Ishikawa (cell line): ENCODE measurements around the gene RAB44.

Experiments used
- CEBPB ChIP-seq: IDR thresholded peaks from 2 replicates; pipeline ENCODE4 v1.6.1; 2012
- CREB1 ChIP-seq: IDR thresholded peaks from 2 replicates; pipeline ENCODE4 v1.6.1; 2012; ENCODE audit warnings: low read depth
- EGR1 ChIP-seq: IDR thresholded peaks from 2 replicates; pipeline ENCODE4 v1.6.1; 2012
- EP300 ChIP-seq: IDR thresholded peaks from 2 replicates; pipeline ENCODE4 v1.6.1; 2012; ENCODE audit warnings: borderline replicate concordance
- FOXM1 ChIP-seq: IDR thresholded peaks from 2 replicates; pipeline ENCODE4 v1.6.1; 2012; ENCODE audit warnings: low read depth, borderline replicate concordance
- NFIC ChIP-seq: IDR thresholded peaks from 2 replicates; pipeline ENCODE4 v1.6.1; 2012
- RAD21 ChIP-seq: IDR thresholded peaks from 2 replicates; pipeline ENCODE4 v1.6.1; 2012; ENCODE audit warnings: low read depth
- TAF1 ChIP-seq: IDR thresholded peaks from 2 replicates; pipeline ENCODE4 v1.6.1; 2012; ENCODE audit warnings: low read depth, mild to moderate bottlenecking
- TCF12 ChIP-seq: IDR thresholded peaks from 2 replicates; pipeline ENCODE4 v1.6.1; 2012; ENCODE audit warnings: low read depth
- TEAD4 ChIP-seq: IDR thresholded peaks from 2 replicates; pipeline ENCODE4 v1.6.1; 2012
- YY1 ChIP-seq: IDR thresholded peaks from 2 replicates; pipeline ENCODE4 v1.6.1; 2012; ENCODE audit warnings: low read depth
- ZBTB7A ChIP-seq: IDR thresholded peaks from 2 replicates; pipeline ENCODE4 v1.6.1; 2012; ENCODE audit warnings: low read depth
- TF ChIP-seq, protein P1 (sequence below): IDR thresholded peaks from 2 replicates; pipeline ENCODE4 v1.6.1; 2012
- TF ChIP-seq, protein P2 (sequence below): IDR thresholded peaks from 2 replicates; pipeline ENCODE4 v1.6.1; 2012
- TF ChIP-seq, protein P3 (sequence below): IDR thresholded peaks from 2 replicates; pipeline ENCODE4 v1.6.1; 2012; ENCODE audit warnings: low read depth, mild to moderate bottlenecking

The RAB44 gene

DNA sequence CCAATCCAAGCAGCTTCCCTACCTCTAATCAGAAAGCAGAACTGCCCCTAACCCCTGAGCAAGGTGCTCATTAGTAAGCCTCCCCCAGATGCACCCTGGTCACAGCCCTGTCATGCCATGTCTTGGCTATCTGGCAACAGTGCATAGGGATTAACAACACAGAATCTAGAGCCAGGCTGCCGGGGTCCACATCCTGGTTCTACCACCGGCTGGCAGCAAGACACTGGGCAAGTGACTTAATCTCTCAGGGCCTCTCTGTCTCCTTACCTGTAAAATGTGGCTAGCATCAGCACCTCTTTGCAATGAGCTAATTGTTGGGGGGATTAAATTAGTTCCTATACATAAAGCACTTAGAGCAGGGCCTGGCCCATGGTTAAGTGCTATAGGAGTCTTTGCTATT lies 73.5 kb downstream of the RAB44 start:
- TF ChIP-seq, protein P1, sequence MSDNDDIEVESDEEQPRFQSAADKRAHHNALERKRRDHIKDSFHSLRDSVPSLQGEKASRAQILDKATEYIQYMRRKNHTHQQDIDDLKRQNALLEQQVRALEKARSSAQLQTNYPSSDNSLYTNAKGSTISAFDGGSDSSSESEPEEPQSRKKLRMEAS: no peak
- TF ChIP-seq TAF1: no peak
- TF ChIP-seq CEBPB: no peak
- TF ChIP-seq YY1: no peak
- TF ChIP-seq RAD21: no peak
- no peak for TF ChIP-seq TEAD4
- TF ChIP-seq, protein P2, sequence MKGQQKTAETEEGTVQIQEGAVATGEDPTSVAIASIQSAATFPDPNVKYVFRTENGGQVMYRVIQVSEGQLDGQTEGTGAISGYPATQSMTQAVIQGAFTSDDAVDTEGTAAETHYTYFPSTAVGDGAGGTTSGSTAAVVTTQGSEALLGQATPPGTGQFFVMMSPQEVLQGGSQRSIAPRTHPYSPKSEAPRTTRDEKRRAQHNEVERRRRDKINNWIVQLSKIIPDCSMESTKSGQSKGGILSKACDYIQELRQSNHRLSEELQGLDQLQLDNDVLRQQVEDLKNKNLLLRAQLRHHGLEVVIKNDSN: no peak
- no peak for TF ChIP-seq TCF12
- no peak for TF ChIP-seq EP300
- TF ChIP-seq, protein P3, sequence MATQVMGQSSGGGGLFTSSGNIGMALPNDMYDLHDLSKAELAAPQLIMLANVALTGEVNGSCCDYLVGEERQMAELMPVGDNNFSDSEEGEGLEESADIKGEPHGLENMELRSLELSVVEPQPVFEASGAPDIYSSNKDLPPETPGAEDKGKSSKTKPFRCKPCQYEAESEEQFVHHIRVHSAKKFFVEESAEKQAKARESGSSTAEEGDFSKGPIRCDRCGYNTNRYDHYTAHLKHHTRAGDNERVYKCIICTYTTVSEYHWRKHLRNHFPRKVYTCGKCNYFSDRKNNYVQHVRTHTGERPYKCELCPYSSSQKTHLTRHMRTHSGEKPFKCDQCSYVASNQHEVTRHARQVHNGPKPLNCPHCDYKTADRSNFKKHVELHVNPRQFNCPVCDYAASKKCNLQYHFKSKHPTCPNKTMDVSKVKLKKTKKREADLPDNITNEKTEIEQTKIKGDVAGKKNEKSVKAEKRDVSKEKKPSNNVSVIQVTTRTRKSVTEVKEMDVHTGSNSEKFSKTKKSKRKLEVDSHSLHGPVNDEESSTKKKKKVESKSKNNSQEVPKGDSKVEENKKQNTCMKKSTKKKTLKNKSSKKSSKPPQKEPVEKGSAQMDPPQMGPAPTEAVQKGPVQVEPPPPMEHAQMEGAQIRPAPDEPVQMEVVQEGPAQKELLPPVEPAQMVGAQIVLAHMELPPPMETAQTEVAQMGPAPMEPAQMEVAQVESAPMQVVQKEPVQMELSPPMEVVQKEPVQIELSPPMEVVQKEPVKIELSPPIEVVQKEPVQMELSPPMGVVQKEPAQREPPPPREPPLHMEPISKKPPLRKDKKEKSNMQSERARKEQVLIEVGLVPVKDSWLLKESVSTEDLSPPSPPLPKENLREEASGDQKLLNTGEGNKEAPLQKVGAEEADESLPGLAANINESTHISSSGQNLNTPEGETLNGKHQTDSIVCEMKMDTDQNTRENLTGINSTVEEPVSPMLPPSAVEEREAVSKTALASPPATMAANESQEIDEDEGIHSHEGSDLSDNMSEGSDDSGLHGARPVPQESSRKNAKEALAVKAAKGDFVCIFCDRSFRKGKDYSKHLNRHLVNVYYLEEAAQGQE: no peak
- TF ChIP-seq NFIC: no peak
- no peak for TF ChIP-seq EGR1
- no peak for TF ChIP-seq FOXM1
- TF ChIP-seq ZBTB7A: no peak
- no peak for TF ChIP-seq CREB1

DNA sequence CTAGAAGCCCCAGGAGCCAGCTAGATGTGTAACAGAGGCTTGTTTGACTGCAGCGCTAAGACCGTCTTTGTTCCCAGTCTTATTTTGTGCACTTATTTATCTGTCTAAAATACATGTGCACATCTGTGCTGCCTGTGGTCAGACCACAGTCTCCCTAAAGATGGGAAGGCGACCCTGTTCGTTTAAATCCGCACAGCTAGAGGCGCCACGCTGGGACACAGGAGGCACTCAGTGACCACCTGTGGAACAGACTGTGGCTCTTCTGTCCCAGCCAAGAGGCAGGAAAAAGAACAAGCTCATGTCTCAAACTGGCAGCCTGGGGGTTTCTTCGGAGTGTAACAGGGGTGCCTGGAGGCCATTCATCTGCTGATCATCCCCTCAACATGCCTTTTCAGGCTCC lies 74.8 kb downstream of the RAB44 start:
- no peak for TF ChIP-seq FOXM1
- no peak for TF ChIP-seq EGR1
- TF ChIP-seq RAD21: no peak
- no peak for TF ChIP-seq TAF1
- no peak for TF ChIP-seq CREB1
- TF ChIP-seq ZBTB7A: no peak
- TF ChIP-seq, protein P3: no peak
- TF ChIP-seq, protein P2: no peak
- no peak for TF ChIP-seq CEBPB
- no peak for TF ChIP-seq TEAD4
- TF ChIP-seq, protein P1: no peak
- TF ChIP-seq YY1: no peak

DNA sequence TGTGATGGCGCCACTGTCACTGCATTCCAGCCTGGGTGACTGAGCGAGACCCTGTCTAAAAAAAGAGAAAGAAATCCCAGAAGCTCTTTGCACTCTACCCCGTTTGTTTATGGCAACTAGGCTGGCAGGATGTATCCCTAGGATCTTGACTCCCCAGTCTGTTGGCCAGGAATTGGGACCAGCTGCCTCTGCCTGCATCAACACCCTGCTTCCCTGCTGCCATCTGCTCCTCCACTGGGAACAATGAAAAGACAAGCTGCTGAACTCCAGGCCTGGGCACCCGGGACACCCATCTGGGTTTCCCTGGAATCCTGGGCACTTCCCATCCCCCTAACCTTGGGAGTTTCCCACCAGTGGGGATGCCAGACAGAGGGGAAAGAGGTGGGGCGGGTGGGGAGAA lies 76.7 kb downstream of the RAB44 start:
- TF ChIP-seq EP300 (no peak), TAF1 (no peak), NFIC (no peak), RAD21 (no peak), CEBPB (no peak), FOXM1 (no peak), ZBTB7A (no peak), CREB1 (no peak), TCF12 (no peak), TEAD4 (no peak), YY1 (no peak), EGR1 (no peak)
- TF ChIP-seq, protein P3: no peak
- TF ChIP-seq, protein P2: no peak
- TF ChIP-seq, protein P1: no peak

DNA sequence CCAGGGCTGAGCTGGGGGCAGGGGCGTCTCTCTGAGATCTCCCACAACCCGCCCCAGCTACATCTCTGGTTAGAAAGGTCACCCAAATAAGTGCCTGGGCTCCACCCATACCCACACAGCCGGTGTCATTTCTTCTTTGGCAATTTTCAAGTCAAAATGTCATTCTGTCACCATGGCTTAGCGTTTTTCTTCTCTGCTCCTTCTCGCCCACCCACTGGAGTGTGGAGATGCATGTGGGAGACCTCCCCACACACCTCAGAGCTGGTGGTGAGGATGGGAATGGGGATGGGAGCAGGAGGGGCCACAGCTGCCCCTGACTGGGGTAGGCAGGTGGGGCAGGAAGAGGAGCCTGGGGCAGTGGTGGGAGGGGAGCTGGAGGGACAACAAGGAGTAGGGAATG lies 78.5 kb downstream of the RAB44 start:
- TF ChIP-seq TCF12 (no peak), RAD21 (no peak), EGR1 (no peak), FOXM1 (no peak), CREB1 (no peak), CEBPB (no peak), TEAD4 (no peak), YY1 (no peak), NFIC (no peak), EP300 (no peak), ZBTB7A (no peak), TAF1 (no peak)
- TF ChIP-seq, protein P3: no peak
- TF ChIP-seq, protein P2: no peak
- TF ChIP-seq, protein P1: no peak
